Prostate gland (tissue), 2 donors: Measurements from ENCODE around the gene CDH13.

Experiments used
- CTCF ChIP-seq, 4 experiments: fragments of 200-600 bp in 2 of 4; fragments of 450-650 bp in 2 of 4; sonication (generic) in 2 of 4; IDR thresholded peaks; 1 replicate in 3 of 4; 2 replicates in 1 of 4; pipeline ENCODE4 v1.5.1; 2016 to 2019; ENCODE audit warnings: antibody characterized with exemption in 4 of 4, mild to moderate bottlenecking in 2 of 4, moderate library complexity in 2 of 4
- POLR2A ChIP-seq: fragments of 450-650 bp; IDR thresholded peaks from one replicate; pipeline ENCODE4 v1.6.1; 2016; ENCODE audit warnings: antibody characterized with exemption, mild to moderate bottlenecking

GRCh38 chr16:83269541-83269940, 642.8 kb downstream of the CDH13 start:
- TF ChIP-seq CTCF (IDR thresholded peaks at IDR 0.05) (no peak), POLR2A (no peak)
